DOHH2 (cell line): ENCODE data around the gene ZWILCH.

ENCODE experiments used
- H3F3A ChIP-seq: fragments of 200-600 bp; sonication (generic), shearing (Covaris generic); 2 replicates; pipeline ENCODE4 v1.6.0; 2016; ENCODE audit warnings: antibody characterized with exemption, mild to moderate bottlenecking; ENCODE audit not compliant: control insufficient read depth, insufficient read depth
- H3K27ac ChIP-seq: fragments of 200-600 bp; sonication (generic); 2 replicates; pipeline ENCODE4 v1.5.1; 2014; ENCODE audit warnings: low read depth, mild to moderate bottlenecking, low read length, moderate library complexity
- H3K27me3 ChIP-seq: fragments of 200-600 bp; sonication (generic); 2 replicates; pipeline ENCODE4 v1.6.1; 2014; ENCODE audit warnings: mild to moderate bottlenecking, low read length, mixed read lengths; ENCODE audit not compliant: control insufficient read depth
- H3K36me3 ChIP-seq: fragments of 200-600 bp; sonication (generic); 2 replicates; pipeline ENCODE4 v1.6.1; 2014; ENCODE audit warnings: mild to moderate bottlenecking, low read length, moderate library complexity, mixed read lengths; ENCODE audit not compliant: control insufficient read depth
- H3K4me1 ChIP-seq: fragments of 200-600 bp; sonication (generic); 2 replicates; pipeline ENCODE4 v1.6.1; 2014; ENCODE audit warnings: mild to moderate bottlenecking, low read length, mixed read lengths; ENCODE audit not compliant: control insufficient read depth
- H3K4me2 ChIP-seq: fragments of 200-600 bp; sonication (generic); 2 replicates; pipeline ENCODE4 v1.6.0; 2014; ENCODE audit warnings: mild to moderate bottlenecking, low read length, moderate library complexity
- H3K4me3 ChIP-seq: fragments of 200-600 bp; sonication (generic); 2 replicates; pipeline ENCODE4 v1.5.1; 2014; ENCODE audit warnings: mild to moderate bottlenecking, low read length, mixed read lengths
- H3K79me2 ChIP-seq: fragments of 200-600 bp; sonication (generic); 2 replicates; pipeline ENCODE4 v1.6.1; 2014; ENCODE audit warnings: mild to moderate bottlenecking, low read length, mixed read lengths; ENCODE audit not compliant: control insufficient read depth
- H3K9me2 ChIP-seq: fragments of 200-600 bp; sonication (generic); replicated peaks from 2 replicates; pipeline ENCODE4 v1.6.1; 2014; ENCODE audit warnings: mild to moderate bottlenecking, low read length, mixed read lengths; ENCODE audit not compliant: control insufficient read depth
- H3K9me3 ChIP-seq: fragments of 200-600 bp; sonication (generic); 2 replicates; pipeline ENCODE4 v1.6.1; 2014; ENCODE audit warnings: antibody characterized with exemption, low read length, mixed read lengths; ENCODE audit not compliant: control insufficient read depth, insufficient read depth
- H4K20me1 ChIP-seq: fragments of 200-600 bp; sonication (generic); 2 replicates; pipeline ENCODE4 v1.6.0; 2014; ENCODE audit warnings: low read depth, mild to moderate bottlenecking, antibody characterized with exemption, low read length, moderate library complexity; ENCODE audit not compliant: control insufficient read depth, insufficient read depth
- CTCF ChIP-seq: fragments of 200-600 bp; sonication (generic); IDR thresholded peaks from one replicate; pipeline ENCODE4 v1.5.1; 2014; ENCODE audit warnings: antibody characterized with exemption, mild to moderate bottlenecking, low read depth, low read length; ENCODE audit not compliant: poor library complexity, severe bottlenecking
- EZH2phosphoT487 ChIP-seq: fragments of 200-600 bp; sonication (generic); IDR thresholded peaks from 2 replicates; pipeline ENCODE4 v1.6.1; 2017; ENCODE audit warnings: borderline replicate concordance, mild to moderate bottlenecking, antibody characterized with exemption, low read length, moderate library complexity, mixed read lengths

Gene ZWILCH

GRCh38 chr15:66515901-66516322 lies 10.8 kb downstream of the ZWILCH start:
- no peaks in the 10 kb centered on the region for H3K27me3 ChIP-seq
- H3K36me3 ChIP-seq, result peaks cover 61% of the 10 kb centered on the region
- H3K79me2 ChIP-seq, result no peaks in the 10 kb centered on the region
- no peaks in the 10 kb centered on the region for H3K9me2 ChIP-seq
- H4K20me1 ChIP-seq, result no peaks in the 10 kb centered on the region
- H3F3A ChIP-seq, result peaks cover 3% of the 10 kb centered on the region; the same call in 1 of the 2 replicates
- no peak overlapping the region for H3K4me3 ChIP-seq
- no peak for TF ChIP-seq CTCF
- TF ChIP-seq EZH2phosphoT487, result no peak
- H3K9me3 ChIP-seq, result no peaks in the 10 kb centered on the region
- no peak overlapping the region for H3K27ac ChIP-seq
- H3K4me1 ChIP-seq, result no peaks in the 10 kb centered on the region
- H3K4me2 ChIP-seq, result no peak overlapping the region

DNA sequence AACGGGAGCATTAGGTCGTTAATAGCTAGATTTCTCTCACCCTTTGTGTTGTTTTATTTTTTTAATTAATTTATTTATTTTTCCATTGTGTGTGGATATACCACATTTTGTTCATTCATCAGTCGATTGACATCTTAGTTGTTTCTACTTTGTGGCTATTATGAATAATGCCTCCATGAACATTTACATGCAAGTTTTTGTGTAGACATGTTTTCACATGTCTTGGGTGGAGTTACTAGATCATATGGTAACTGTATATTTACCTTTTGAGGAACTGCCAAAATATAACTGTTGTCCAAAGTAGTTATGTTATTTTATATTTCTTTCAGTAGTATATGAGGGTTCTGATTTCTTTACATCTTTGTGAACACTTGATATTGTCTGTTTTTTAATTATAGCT lies 18.8 kb downstream of the ZWILCH start:
- H3K79me2 ChIP-seq, result no peaks in the 10 kb centered on the region
- no peaks in the 10 kb centered on the region for H3K9me3 ChIP-seq
- no peak overlapping the region for H3K27ac ChIP-seq
- no peaks in the 10 kb centered on the region for H3K27me3 ChIP-seq
- no peaks in the 10 kb centered on the region for H4K20me1 ChIP-seq
- no peaks in the 10 kb centered on the region for H3K4me1 ChIP-seq
- H3K4me3 ChIP-seq, result no peak overlapping the region
- no peaks in the 10 kb centered on the region for H3F3A ChIP-seq
- H3K36me3 ChIP-seq, result peaks cover 77% of the 10 kb centered on the region
- no peak for TF ChIP-seq CTCF
- H3K9me2 ChIP-seq, result no peaks in the 10 kb centered on the region
- no peak overlapping the region for H3K4me2 ChIP-seq

- Histone ChIP-seq H3K4me3 (no peak overlapping the region), H3K27ac (no peak overlapping the region), H3K9me2 (no peaks in the 10 kb centered on the region), H3K27me3 (no peaks in the 10 kb centered on the region), H4K20me1 (no peaks in the 10 kb centered on the region), H3K9me3 (no peaks in the 10 kb centered on the region), H3K4me1 (no peaks in the 10 kb centered on the region), H3K4me2 (no peak overlapping the region), H3K36me3 (peaks cover 82% of the 10 kb centered on the region), H3K79me2 (no peaks in the 10 kb centered on the region), H3F3A (no peaks in the 10 kb centered on the region)
- no peak for TF ChIP-seq EZH2phosphoT487
- no peak for TF ChIP-seq CTCF
Measured at GRCh38 chr15:66524838-66525237, 19.7 kb downstream of the ZWILCH start.

DNA sequence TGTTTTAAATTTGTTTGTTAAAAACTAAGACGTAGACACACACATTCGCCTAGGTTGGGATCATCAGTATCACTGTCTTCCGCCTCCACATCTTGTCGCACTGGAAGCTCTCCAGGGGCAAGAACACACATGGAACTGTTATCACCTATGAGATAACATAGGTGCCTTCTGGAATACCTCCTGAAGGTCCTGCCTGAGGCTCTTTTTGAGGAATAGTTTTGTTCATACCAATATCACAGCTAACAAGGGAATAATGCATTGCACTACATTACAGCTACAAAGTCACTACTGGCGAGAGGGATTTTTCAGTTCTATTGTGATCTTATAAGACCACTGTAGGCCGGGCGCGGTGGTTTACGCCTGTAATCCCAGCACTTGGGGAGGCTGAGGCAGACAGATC lies 29.9 kb downstream of the ZWILCH start:
- peaks cover 77% of the 10 kb centered on the region for H3K36me3 ChIP-seq
- no peaks in the 10 kb centered on the region for H3K4me1 ChIP-seq
- no peaks in the 10 kb centered on the region for H3F3A ChIP-seq
- H4K20me1 ChIP-seq, result no peaks in the 10 kb centered on the region
- H3K79me2 ChIP-seq, result no peaks in the 10 kb centered on the region
- TF ChIP-seq EZH2phosphoT487 (no peak), CTCF (no peak)
- no peak overlapping the region for H3K4me2 ChIP-seq
- no peak overlapping the region for H3K4me3 ChIP-seq
- no peak overlapping the region for H3K27ac ChIP-seq
- H3K9me3 ChIP-seq, result no peaks in the 10 kb centered on the region
- no peaks in the 10 kb centered on the region for H3K9me2 ChIP-seq
- H3K27me3 ChIP-seq, result no peaks in the 10 kb centered on the region
